Fibroblast of skin of back (primary cell): ENCODE results near the gene KBTBD12.

Experiments used
- DNase-seq: peaks from one replicate; pipeline ENCODE4 v3.0.0-alpha.2; 2013

Gene KBTBD12

GRCh38 chr3:127987309-127987995 is 72.4 kb downstream of the KBTBD12 start:
- DNase-seq, result no peak

- no peak for DNase-seq
Measured at GRCh38 chr3:127988770-127989557, 73.9 kb downstream of the KBTBD12 start.

GRCh38 chr3:127990051-127990450 is 75.0 kb downstream of the KBTBD12 start:
- no peak for DNase-seq

GRCh38 chr3:127990461-127990860 is 75.4 kb downstream of the KBTBD12 start:
- no peak for DNase-seq

- DNase-seq, result no peak
Measured at GRCh38 chr3:127991251-127991650, 76.2 kb downstream of the KBTBD12 start.

- no peak for DNase-seq
Measured at GRCh38 chr3:127991681-127992080, 76.6 kb downstream of the KBTBD12 start.

GRCh38 chr3:127992127-127992526 is 77.1 kb downstream of the KBTBD12 start:
- DNase-seq, result no peak

- no peak for DNase-seq
Measured at GRCh38 chr3:127994011-127994410, 79.0 kb downstream of the KBTBD12 start.

GRCh38 chr3:127997016-127997415 is 82.0 kb downstream of the KBTBD12 start:
- DNase-seq, result no peak

GRCh38 chr3:127997961-127998360 is 82.9 kb downstream of the KBTBD12 start:
- DNase-seq, result no peak

- DNase-seq, result no peak
Measured at GRCh38 chr3:127998596-127998995, 83.6 kb downstream of the KBTBD12 start.

GRCh38 chr3:127999509-128000106 is 84.6 kb downstream of the KBTBD12 start:
- no peak for DNase-seq

GRCh38 chr3:128001576-128001975 is 86.5 kb downstream of the KBTBD12 start:
- no peak for DNase-seq

GRCh38 chr3:128004661-128005060 is 89.6 kb downstream of the KBTBD12 start:
- no peak for DNase-seq

- DNase-seq, result no peak
Measured at GRCh38 chr3:128006061-128007032, 91.3 kb downstream of the KBTBD12 start.

GRCh38 chr3:128007033-128007424 is 92.0 kb downstream of the KBTBD12 start:
- no peak for DNase-seq

- DNase-seq, result peak; percentile 39
Measured at GRCh38 chr3:128009952-128010846, 95.2 kb downstream of the KBTBD12 start.

GRCh38 chr3:128011140-128011539 is 96.1 kb downstream of the KBTBD12 start:
- peak; percentile 16 for DNase-seq

GRCh38 chr3:128012050-128012449 is 97.0 kb downstream of the KBTBD12 start:
- DNase-seq, result no peak

GRCh38 chr3:128014548-128014947 is 99.5 kb downstream of the KBTBD12 start:
- DNase-seq, result no peak

- no peak for DNase-seq
Measured at GRCh38 chr3:128016502-128016901, 101.5 kb downstream of the KBTBD12 start.
